Ishikawa (cell line): ENCODE data around the gene EFNA5.

Source experiments
- CEBPB ChIP-seq: IDR thresholded peaks from 2 replicates; pipeline ENCODE4 v1.6.1; 2012
- CREB1 ChIP-seq: IDR thresholded peaks from 2 replicates; pipeline ENCODE4 v1.6.1; 2012; ENCODE audit warnings: low read depth
- EGR1 ChIP-seq: IDR thresholded peaks from 2 replicates; pipeline ENCODE4 v1.6.1; 2012
- EP300 ChIP-seq: IDR thresholded peaks from 2 replicates; pipeline ENCODE4 v1.6.1; 2012; ENCODE audit warnings: borderline replicate concordance
- FOXM1 ChIP-seq: IDR thresholded peaks from 2 replicates; pipeline ENCODE4 v1.6.1; 2012; ENCODE audit warnings: low read depth, borderline replicate concordance
- NFIC ChIP-seq: IDR thresholded peaks from 2 replicates; pipeline ENCODE4 v1.6.1; 2012
- RAD21 ChIP-seq: IDR thresholded peaks from 2 replicates; pipeline ENCODE4 v1.6.1; 2012; ENCODE audit warnings: low read depth
- TAF1 ChIP-seq: IDR thresholded peaks from 2 replicates; pipeline ENCODE4 v1.6.1; 2012; ENCODE audit warnings: low read depth, mild to moderate bottlenecking
- TCF12 ChIP-seq: IDR thresholded peaks from 2 replicates; pipeline ENCODE4 v1.6.1; 2012; ENCODE audit warnings: low read depth
- TEAD4 ChIP-seq: IDR thresholded peaks from 2 replicates; pipeline ENCODE4 v1.6.1; 2012
- YY1 ChIP-seq: IDR thresholded peaks from 2 replicates; pipeline ENCODE4 v1.6.1; 2012; ENCODE audit warnings: low read depth
- ZBTB7A ChIP-seq: IDR thresholded peaks from 2 replicates; pipeline ENCODE4 v1.6.1; 2012; ENCODE audit warnings: low read depth
- TF ChIP-seq, protein P1 (sequence below): IDR thresholded peaks from 2 replicates; pipeline ENCODE4 v1.6.1; 2012
- TF ChIP-seq, protein P2 (sequence below): IDR thresholded peaks from 2 replicates; pipeline ENCODE4 v1.6.1; 2012; ENCODE audit warnings: low read depth, mild to moderate bottlenecking
- TF ChIP-seq, protein P3 (sequence below): IDR thresholded peaks from 2 replicates; pipeline ENCODE4 v1.6.1; 2012

The EFNA5 gene

DNA sequence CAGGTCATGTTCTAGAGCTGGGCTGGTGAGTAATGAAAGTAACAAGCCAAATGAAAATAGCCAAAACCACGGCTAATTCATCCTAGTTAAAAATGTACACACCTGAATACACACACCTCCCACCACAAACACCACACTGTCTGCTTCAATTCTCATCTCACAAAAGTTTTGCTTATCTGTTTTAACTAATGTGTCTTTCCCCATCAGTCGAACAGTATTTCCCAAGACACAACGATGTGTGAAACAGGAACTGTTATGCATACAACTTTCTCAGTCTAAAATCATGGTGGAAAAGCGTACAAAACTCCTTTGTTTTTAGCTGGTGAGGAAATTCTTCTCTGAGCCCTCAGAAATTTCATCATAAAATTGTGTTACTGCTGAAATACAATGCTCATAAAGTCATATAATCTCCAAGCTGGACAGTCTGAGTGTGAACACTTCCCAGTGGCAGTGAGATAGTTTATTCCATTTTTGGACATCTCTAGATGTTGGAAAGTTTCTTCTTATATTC is 242.4 kb downstream of the EFNA5 start:
- TF ChIP-seq, protein P1, sequence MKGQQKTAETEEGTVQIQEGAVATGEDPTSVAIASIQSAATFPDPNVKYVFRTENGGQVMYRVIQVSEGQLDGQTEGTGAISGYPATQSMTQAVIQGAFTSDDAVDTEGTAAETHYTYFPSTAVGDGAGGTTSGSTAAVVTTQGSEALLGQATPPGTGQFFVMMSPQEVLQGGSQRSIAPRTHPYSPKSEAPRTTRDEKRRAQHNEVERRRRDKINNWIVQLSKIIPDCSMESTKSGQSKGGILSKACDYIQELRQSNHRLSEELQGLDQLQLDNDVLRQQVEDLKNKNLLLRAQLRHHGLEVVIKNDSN: no peak
- TF ChIP-seq YY1 (no peak), TCF12 (no peak), CREB1 (no peak), RAD21 (no peak), TAF1 (no peak), TEAD4 (no peak), CEBPB (no peak), NFIC (no peak), FOXM1 (no peak), ZBTB7A (no peak), EGR1 (no peak), EP300 (no peak)
- TF ChIP-seq, protein P2, sequence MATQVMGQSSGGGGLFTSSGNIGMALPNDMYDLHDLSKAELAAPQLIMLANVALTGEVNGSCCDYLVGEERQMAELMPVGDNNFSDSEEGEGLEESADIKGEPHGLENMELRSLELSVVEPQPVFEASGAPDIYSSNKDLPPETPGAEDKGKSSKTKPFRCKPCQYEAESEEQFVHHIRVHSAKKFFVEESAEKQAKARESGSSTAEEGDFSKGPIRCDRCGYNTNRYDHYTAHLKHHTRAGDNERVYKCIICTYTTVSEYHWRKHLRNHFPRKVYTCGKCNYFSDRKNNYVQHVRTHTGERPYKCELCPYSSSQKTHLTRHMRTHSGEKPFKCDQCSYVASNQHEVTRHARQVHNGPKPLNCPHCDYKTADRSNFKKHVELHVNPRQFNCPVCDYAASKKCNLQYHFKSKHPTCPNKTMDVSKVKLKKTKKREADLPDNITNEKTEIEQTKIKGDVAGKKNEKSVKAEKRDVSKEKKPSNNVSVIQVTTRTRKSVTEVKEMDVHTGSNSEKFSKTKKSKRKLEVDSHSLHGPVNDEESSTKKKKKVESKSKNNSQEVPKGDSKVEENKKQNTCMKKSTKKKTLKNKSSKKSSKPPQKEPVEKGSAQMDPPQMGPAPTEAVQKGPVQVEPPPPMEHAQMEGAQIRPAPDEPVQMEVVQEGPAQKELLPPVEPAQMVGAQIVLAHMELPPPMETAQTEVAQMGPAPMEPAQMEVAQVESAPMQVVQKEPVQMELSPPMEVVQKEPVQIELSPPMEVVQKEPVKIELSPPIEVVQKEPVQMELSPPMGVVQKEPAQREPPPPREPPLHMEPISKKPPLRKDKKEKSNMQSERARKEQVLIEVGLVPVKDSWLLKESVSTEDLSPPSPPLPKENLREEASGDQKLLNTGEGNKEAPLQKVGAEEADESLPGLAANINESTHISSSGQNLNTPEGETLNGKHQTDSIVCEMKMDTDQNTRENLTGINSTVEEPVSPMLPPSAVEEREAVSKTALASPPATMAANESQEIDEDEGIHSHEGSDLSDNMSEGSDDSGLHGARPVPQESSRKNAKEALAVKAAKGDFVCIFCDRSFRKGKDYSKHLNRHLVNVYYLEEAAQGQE: no peak
- TF ChIP-seq, protein P3, sequence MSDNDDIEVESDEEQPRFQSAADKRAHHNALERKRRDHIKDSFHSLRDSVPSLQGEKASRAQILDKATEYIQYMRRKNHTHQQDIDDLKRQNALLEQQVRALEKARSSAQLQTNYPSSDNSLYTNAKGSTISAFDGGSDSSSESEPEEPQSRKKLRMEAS: no peak

DNA sequence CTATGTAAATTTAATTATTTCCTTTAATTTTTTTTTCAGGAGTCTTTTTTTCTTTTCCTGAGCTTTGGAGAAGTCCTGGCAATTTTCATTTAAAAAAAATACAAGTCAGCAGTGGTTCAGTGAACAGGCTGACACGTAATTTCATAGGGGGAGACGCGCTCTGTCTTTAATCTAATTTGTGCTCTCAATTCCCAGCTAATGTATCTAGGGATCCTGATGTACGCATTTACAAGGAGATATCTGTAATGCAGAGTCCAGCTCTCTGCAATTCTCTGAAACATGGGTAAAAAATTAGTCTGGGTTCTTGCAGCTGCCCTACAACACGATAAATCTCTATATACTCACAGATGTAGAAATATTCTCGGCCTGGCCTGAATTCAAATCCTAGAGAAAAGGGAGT is 243.9 kb downstream of the EFNA5 start:
- TF ChIP-seq YY1 (no peak), NFIC (no peak), RAD21 (no peak), CEBPB (no peak), CREB1 (no peak), FOXM1 (no peak)
- TF ChIP-seq, protein P2: no peak

DNA sequence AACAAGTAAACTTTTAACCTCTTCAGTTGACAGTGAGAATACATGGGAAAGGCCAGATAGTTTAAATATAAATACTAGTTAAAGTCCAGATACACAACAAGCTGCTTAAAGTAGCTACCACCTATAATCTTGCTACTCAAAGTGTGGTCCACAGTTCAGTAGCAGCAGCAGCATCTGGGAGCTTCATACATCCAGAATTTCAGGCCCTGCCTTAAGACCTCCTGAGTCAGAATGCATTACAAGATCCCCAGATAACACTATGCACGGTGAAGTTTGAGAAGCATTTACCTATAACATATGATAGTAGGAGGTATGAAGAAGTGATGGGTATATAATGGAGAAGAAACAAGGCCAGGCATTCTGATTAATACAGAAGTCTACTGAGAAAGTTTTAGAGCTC is 244.5 kb downstream of the EFNA5 start:
- TF ChIP-seq ZBTB7A: no peak
- TF ChIP-seq YY1: no peak
- no peak for TF ChIP-seq NFIC
- TF ChIP-seq, protein P2: no peak
- TF ChIP-seq TEAD4: no peak
- TF ChIP-seq, protein P1: no peak
- TF ChIP-seq CEBPB: no peak

DNA sequence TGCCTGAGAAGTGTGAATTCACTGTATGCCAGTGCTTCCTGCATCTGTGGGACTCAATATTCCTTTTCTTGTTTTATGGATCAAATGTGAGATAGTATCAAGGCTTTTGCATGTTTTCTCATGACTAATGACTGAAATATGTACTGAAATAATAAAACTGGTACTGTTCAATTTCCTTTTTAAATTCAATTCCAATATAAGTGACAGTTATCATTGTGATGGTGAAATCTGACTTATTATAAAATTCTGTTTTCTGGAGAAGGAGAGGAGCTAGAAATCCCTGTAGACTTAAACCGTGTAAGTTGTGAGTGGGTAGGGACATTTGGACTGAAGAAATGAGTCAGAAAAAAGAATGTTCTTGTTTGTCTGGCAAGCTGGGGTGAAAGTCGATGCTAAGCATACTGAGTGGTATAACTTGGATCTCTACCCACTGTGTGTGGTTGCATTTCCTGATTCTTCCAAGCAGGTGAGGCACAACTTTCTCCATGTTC is 245.2 kb downstream of the EFNA5 start:
- TF ChIP-seq TEAD4: no peak
- TF ChIP-seq, protein P1: no peak
- no peak for TF ChIP-seq YY1
- TF ChIP-seq RAD21: no peak
- TF ChIP-seq TCF12: no peak
- TF ChIP-seq, protein P2: no peak
- TF ChIP-seq NFIC: no peak
- no peak for TF ChIP-seq FOXM1
- TF ChIP-seq, protein P3: no peak
